C4-2B (cell line): ENCODE data around the gene WNT5B.

Experiments used
- CTCF ChIP-seq: fragments of 450-650 bp; conservative IDR thresholded peaks from 2 replicates; pipeline ENCODE4 v1.5.1; 2017; ENCODE audit warnings: mild to moderate bottlenecking
- ZFX ChIP-seq: fragments of 450-650 bp; IDR thresholded peaks from 2 replicates; pipeline ENCODE4 v1.6.1; 2017

DNA sequence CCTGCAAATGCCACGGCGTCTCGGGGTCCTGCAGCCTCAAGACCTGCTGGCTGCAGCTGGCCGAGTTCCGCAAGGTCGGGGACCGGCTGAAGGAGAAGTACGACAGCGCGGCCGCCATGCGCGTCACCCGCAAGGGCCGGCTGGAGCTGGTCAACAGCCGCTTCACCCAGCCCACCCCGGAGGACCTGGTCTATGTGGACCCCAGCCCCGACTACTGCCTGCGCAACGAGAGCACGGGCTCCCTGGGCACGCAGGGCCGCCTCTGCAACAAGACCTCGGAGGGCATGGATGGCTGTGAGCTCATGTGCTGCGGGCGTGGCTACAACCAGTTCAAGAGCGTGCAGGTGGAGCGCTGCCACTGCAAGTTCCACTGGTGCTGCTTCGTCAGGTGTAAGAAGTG, 16.8 kb downstream of the WNT5B start:
- TF ChIP-seq CTCF (no peak), ZFX (no peak)
